Stimulated activated CD4-positive, alpha-beta T cell treated with anti-CD3 and anti-CD28 coated beads, Interleukin-15, amount 100 ng/mL, for 24 hours (primary cell): Measurements from ENCODE around the gene ACOX2.
"Not testable (repeated sequence)": the region's sequence is repeated elsewhere in the genome, so short reads cannot be mapped to it uniquely, and the experiment has no call there.

Experiments used
- DNase-seq: peaks from one replicate; pipeline ENCODE4 v3.0.0-alpha.2; 2020

Gene ACOX2

DNA sequence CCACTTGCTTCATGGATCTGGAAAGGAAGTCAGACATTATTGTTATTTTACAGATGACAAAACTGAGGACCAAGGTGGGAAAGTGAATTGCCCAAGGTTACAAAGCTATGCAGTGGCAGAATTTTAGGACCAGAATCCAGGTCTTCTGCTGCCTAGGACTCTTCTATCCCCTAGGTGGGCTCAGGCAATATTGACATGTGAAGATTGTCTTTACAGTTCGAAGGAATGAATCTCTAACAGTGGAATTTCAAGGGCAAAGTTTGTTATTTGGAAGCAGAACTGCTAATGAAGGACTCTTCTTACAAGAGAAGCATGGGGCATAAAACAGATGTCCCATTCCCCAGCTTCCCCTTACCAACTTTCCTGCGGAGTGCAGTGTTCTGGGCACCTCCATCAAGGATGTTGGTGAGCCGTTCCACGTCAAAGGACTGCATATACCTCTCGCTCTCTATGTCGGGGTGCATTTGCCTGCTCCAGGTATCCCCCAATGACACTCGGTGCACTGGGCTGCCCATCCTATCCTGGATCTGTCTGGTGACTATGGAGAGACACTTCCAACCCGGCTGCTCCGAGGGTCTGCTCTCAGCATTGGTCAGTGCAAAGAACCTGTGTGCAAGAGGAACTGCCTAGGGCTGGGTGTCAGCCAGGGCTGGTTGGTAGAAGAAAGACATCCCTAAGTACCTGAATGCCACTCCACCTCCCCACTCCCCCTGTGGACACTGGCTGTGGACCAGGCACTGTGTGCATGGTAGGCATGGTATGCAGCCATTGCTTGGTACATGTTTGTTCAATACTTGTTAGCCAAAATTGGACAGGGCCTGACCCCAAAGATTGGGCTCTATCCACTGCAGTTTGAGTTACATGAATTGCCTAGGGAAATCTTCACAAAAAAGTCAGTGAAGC lies 2.1 kb downstream of the ACOX2 start:
- DNase-seq = no peak

DNA sequence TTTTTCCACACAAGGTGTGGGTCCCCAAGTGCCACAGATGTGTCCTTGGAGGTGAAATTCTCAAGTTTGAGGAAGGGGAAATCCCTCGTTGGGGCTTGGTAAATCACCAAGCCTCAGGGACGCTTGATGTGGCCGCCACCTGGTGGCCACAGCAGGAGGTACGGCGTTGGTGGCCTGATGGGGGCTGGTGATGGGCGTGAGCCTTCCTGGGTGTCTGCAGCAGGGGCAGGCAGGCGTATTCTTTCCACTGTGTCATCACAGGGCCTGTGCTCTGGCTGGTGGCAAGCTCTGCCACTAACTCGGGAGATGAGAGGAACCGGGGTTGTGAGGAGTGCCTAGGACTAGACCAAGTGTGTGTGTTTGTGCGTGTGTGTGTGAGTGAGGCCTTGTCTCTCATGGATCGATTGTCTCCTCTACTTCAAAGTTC lies 4.2 kb downstream of the ACOX2 start:
- DNase-seq = peak; percentile 88

DNA sequence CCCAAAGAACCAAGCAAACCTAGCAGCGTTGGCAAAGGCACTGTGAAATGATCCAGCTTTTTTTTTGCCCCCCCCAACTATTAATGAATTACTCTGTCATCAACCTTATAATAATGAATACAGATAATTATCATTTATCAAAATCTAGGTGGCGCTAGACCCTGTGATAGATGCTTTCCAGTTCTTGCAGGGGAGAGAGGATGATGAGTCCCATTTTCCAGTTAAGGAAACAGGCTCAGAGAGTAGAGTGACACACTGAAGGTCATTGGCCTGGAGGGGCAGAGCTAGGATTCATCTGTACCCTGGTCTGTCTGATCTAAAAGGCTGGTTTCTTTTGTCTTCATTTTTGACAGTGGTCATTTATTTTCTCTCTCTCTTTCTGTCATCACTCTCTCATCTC lies 5.0 kb downstream of the ACOX2 start:
- no peak for DNase-seq

DNA sequence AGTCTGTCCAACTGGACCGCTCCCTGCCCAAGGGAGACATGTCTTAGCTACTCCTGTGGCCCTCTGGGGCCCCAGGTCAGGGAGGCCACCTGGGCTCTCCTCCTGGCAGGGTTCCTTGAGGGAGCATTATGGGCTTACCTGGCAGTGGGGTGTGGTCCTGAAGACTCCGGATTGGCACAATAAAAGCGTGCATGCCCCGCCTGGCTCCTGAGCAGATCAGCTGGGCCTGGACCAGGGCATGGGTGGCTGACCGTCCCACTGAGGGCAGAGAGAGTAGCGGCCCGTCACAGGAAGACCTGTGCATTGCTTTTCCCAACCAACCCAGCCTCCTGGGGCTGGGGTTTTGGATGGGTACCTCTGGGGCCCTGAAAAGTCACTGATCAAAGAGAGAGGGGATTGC lies 5.4 kb downstream of the ACOX2 start:
- DNase-seq = no peak

DNA sequence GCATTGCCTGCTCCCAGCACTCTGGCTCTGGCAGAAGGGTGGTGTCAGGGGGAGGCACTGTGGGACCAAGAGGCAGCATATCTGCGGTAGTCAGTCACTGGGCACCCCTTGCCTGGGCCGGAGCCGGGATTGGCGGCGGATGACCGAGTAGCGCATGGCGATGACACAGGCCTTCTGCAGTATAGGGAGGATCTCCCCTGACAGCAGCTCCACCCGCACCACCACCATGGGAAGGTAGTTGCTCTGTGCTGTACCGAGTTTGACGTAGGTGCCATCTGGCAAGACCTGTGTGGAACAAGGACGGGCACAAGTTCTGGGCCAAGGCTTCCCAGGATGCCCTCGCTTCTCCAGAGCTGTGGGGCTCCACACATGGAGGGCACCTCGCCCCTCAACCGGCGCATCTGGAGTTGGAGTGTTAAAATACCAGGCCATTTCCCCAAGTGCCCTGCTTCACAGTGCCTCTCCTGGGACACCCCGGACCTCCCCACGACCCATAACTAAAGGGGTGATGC lies 6.6 kb downstream of the ACOX2 start:
- DNase-seq = no peak

DNA sequence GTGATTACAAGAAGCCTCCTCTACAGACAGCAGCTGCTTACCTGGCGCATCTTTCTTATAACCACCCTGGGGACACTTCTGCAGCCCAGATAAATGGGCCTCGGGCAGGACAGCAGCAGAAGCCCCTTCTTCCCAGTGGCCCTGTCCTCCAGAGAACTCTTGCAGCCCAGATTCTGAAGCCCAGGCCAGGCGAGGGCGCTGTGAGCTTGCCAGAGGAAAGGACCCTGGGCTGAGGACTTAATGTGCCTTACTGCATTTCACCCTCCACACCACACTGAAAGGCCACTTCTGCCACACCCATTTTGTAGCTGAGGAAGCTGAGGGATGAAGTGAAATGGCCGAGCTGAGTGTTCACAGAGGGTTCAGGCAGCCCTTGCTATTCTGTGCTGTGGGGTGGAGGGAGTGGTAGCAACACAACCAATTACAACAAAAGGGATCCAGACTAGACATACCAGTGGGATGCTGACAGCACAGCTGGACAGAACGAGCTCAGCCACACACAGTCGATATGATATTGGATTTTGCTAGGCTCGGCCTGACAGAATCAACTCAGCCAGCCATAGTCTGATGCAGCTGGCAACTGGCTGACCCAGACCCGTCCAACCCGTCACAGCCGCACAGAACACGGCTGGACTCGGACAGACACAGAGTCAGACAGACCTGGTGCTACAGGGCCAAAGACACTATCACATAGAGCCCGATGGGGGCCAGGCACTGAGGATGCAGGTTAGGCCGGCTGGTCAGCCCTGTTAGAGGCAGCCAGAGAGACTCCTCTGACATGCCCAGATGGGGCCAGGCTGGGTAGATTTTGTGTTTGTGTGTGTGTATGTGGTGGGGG lies 7.3 kb downstream of the ACOX2 start:
- no peak for DNase-seq

DNA sequence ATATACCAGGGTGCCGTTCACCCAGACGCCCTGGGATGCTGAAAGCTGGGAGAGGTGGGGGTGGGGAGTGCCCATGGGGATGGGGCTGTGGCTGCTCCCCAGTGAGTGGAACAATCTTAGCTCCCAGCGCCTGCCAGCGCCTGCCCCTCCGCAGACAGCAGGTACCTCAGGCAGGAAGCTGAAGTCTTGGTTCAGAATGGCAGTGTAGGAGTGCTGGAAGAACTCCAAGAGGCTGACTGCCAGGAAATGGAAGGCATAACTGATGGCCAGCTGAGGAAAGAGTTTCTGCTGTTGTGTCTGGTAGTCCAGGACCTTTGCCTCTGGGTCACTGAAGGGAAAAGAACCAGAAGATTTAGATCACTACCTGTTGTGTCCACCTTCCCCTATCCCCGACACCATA lies 8.4 kb downstream of the ACOX2 start:
- DNase-seq = no peak

DNA sequence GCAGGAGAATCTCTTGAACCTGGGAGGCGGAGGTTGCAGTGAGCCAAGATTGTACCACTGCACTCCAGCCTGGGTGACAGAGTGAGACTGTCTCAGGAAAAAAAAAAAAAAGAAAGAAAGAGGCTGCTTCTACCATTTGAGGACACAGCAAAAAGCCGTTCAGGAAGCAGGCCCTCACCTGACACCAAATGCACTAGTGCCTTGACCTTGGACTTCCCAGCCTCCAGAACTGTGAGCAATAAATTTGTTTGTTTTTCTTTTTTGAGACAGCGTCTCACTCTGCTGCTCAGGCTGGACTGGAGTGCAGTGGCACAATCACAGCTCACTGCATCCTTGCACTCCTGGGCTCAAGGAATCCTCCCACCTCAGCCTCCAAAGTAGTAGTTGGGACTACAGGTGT lies 9.6 kb downstream of the ACOX2 start:
- not testable (repeated sequence) for DNase-seq

DNA sequence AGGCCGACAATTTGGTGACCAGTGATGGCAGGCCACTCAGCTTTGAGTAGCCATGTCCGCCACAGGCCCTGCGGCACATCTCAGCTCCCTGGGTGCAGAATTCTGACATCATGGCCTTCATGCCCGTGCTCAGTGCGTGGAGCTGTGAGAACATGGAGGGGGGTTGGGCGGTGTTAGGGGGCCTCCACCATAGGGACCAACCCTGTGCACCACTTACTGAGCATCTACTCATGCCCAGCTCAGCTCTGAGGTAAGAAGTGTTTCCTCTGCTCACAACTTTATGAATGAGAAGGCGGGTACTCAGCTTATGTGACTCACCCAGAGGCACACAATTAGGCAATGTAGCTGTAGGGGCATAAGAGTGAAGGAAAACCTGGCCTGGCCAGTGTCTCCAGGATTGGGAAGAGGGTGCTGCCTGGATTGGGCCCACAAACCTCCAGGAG lies 10.5 kb downstream of the ACOX2 start:
- no peak for DNase-seq

DNA sequence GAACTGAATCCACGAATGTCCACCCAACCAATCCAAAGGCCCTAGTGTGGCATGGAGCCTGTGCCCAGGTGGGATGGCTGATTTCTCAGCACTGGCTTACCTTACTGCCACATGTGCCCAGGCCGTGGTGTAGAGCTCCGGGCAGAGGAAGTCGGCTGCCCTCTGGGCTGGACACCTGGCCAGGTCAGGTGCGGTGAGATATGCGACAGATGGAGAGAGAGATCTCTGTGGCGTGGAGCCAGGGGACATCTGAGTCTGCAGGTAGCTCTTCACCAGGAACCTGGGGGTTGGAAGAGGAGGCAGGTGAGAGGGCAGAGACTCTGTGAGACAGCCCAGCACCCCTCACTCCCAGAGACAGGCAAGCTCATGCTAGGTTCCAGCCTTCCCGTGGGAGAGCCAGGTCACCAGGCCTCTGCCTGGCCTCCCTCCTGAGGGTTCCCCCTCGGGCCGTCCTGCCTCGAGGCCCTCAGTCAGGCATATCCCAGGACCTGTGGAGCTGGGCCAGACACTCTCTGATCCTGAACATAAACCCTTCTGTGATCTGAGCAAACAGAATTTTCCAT lies 12.6 kb downstream of the ACOX2 start:
- DNase-seq = no peak

DNA sequence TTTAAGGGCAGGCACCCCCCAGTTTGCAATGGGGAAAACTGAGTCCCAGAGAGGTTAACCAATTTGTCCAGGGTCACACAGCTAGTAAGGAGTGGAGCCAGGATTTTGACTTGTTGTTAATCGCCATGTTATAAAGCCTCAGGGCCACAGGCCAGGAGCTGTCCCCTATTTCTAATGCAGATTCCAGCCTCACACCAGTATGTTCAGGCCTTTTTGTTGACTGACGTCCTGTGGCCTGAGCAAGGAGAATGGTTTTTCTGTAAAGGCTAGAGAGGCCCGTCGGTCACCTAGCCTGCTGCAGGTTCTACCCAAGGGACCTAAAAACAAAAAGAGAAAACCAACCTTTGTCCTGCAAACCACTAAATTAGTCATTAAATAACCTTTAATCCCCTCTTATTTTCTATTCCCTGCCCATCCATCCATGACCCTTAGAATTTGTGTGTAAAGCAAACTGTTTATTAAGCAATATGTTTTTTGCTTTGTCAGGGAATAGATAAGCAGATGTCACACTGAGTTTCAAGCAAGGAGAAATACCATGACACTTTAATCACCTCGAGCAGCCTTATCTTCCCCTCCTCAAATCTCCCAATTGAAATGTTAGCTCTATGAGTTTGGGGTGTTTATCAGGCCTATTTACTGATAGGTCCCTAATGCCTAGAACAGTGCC lies 14.1 kb downstream of the ACOX2 start:
- no peak for DNase-seq

DNA sequence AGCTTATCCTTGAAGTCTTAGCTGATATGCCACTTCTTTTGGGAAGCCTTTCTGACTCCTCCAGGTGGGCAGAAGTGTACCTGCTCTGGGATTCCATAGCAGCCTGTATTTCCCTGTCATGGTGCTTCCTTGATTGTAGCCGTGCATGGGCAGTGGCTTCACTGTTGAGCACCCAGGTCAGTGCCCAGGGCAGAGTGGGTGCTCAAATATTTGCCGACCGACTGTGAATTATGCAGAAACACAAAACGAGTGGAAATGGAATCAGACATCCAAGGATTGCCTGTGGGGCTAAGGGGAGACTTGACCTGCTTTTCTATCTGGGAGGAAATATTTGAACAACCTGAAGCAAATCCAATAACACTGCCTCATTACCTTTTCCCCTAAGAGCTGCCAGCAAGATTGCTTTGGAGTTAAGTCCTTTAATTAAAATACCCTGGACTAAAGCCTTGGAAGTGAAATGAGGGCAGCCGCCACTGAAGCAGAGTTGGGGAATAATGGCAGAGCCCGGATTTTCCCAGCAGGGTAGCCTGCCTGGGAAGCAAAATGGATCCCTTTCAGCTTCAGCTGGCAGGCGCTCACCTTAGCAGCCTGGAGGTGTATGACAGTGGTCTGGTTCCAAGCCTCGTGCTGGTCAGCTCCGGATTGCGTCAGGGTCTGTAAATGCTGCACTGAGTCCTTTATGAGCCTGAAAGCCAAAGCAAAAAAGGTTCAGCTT lies 14.9 kb downstream of the ACOX2 start:
- no peak for DNase-seq

DNA sequence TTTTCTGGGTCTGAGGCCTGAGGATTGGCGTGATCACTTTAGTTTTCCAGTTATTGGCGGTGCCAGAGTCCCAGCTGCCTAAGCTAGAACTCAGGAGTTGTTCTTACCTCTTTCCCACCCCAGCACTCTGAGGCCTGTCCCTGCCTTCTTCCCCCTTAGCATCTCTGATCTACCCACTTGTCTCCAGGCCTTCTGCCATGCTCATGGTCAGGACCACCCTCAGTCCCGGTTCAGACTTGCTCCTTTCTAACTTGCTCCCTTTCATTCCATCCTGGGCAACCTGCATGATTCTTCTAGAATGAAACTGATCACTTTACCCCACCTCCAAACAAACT lies 15.7 kb downstream of the ACOX2 start:
- DNase-seq = no peak

DNA sequence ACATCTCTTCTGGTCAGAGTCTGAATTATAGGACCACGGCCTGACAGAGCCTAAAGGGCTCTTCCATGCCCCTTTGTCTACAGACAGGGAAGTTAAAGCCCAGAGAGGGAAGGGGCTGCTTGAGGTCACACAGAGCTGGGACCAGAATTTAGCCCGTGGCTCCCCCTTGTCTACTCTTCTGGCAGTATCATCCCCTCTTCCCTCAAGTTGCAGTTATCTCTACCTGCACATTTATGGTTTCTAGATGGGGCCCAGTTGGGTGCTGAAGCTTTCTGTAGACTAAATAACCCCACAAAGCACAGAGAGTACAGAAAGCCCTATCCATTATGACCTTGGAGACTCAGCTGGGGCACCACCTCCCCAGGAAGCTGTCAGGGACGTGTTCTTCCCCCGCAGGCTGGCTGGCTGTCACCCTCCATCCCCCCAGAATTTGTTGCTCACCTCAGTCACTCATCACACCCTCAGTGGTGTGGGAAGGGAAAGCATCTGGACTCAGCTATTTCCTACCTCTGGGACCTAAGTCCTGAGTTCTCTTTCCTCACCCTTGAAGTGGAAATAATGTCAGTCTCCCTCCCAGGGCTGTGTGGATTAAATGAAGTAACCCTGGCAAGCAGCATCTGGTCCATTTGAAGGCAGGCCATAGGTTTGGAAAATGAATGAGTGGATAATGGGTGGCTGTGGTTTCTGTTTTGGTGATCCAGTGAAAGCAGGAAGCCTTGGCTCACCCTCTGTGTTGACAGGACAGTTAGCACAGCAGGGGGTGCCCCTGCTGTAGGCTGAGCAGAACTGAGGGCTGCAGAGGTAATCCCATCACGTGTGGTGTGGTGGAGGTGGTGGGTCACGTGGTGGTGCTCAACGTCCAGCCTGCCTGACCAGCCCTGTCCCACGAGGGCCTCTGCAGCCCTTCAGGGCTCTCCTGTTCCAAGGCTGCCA lies 16.3 kb downstream of the ACOX2 start:
- no peak for DNase-seq

DNA sequence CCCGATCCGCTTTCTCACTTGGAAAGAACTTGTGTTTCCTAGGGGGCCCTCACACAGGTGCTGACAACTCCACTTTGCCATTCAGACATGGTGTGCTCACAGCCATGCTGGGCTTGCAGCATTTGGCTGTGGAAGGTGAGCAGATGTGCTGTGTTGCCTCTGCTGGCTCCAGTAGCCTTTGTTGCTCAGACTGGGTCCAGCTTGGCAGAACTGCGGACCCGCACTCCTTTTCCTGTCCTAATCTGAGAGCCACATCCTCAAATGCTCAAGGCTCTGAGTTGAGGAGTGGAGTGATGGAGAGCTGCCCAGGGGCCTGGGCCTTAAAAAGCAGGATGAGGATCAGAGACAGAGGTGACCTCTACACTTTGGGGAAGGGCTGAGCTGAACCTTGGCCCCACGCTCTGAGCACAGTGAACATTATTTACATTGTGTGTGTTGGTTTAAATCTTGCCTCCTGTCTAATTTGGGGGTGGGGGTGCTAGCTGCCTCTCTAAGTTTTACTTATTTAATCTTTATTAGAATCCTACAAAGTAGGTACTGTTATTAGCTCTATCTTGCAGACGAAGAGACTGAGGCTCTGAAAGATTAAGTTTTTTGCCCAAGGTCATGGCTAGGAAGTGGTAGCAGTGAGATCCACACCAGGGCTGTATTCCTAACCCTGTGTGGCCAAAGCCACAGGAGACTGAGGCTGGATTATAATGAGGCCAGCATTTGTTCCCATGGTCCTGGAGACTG lies 17.2 kb downstream of the ACOX2 start:
- no peak for DNase-seq

DNA sequence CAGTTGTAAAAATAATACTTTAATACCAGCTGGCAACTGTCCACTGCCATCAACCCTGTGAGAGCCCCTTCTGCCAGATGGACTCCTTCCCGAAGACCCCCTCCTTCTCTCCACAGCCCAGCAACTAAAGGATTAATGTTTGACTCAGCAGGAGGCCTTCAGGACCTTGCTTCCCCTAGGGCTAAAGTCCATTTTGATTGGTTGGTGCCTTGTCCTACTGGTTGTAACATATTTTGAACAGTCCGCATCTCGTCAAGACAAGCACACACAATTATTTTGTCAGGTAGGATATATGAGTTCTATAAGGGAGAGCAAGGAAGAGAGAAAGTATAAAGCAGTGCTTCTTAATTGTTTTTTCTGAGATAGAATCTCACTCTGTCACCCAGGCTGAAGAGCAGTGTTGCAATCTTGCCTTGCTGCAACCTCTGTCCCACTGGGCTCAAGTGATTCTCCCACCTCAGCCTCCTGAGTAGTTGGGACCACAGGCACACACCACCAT lies 18.6 kb downstream of the ACOX2 start:
- no peak for DNase-seq

DNA sequence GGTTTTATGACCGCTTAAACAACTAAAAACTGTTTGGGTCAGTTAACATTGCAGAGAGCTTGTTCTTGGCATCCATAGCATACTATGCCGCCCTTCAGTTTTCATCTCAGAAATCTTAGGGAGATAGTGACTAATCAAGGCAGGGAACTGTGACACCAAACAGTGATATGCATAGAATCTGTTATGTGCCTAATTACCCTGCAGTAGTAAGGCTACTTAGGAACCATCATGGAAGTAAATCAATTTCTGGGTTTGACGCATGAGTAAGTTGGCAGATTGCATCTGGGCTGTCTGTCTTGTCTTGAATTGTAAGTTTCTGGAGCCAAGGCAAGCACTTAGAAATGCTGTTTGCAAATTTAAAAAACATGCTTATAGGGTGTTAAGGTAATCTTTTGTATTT lies 22.6 kb downstream of the ACOX2 start:
- no peak for DNase-seq

DNA sequence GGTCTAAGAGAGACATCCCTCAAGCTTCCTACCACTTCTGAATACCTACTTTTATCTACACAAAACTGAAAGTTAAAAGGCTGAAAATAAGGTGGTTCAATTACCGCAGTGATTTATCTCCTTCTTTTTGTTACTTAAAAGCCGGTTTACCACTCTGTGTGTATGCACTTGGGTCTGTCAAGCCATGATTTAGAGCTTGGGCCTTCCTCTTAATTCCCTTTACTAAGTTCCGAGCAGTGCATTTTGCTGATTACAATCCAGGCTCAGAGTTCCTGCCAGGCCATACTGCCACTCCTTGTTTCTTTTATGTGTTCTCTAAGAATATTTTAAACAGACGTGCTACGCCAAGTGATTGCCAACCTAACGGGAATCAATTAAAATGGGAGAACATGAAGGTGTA lies 28.6 kb downstream of the ACOX2 start:
- no peak for DNase-seq

DNA sequence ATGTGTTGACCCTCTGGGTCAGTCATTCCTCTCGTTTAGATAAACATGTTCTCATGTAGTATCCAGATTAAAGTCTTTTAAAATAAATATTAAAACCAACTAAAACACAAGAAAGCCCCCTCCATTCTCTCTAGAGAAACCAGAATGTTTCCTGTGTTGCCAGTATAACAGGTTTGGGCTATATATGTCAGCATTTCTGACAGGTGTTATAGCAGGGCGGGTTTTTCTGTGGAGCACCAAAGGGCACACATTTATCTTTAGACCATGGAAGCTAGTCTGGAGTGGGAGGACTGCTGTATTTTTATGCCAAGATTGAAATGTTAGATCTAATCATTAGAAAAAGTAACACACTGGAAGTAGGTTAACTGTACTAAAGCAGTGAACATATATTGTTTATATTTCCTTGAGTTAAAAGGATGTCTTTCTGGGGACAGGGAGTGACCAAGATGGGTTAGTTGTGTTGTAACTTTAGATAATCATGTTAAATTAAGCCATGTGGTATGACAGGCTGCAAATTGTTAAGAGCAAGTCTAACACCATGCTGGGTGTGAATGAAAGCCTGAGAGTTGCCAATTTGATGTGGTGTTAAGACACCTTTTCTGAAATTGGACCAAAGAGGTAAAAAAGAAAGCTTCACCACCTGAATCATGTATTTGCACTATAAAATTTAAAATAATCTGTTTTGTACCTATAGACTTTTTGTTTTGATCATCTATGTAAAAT lies 29.5 kb downstream of the ACOX2 start:
- DNase-seq = no peak

DNA sequence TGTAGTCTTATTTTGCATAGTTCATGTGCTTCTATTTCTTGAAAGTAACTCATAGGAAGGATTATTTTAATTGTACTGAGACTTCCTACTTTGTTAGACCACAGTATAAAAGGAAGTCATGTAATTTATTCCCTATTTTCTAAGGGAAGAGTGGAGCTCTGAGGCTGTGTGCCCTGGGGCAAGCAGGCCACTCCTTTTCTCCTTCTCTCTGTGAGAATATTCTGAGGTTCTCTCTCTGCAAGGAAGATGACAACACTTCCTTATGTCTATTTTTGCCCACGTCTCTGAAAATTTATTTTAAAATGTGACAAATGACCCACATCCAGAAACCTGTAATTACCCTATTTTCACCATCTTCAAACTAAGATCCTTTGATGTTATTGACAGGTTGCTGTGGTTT lies 34.1 kb downstream of the ACOX2 start:
- DNase-seq = no peak
